Stimulated activated CD4-positive, alpha-beta T cell treated with anti-CD3 and anti-CD28 coated beads, Interleukin-4, amount 100 ng/mL, for 48 hours (primary cell): ENCODE measurements around the gene OR7C2.
"Not testable (repeated sequence)": the region's sequence is repeated elsewhere in the genome, so short reads cannot be mapped to it uniquely, and the experiment has no call there.

Source experiments
- DNase-seq, 2 donors: peaks; one replicate each; pipeline ENCODE4 v3.0.0-alpha.2; 2020; ENCODE audit warnings: low read depth in 2 of 2

Gene OR7C2

DNA sequence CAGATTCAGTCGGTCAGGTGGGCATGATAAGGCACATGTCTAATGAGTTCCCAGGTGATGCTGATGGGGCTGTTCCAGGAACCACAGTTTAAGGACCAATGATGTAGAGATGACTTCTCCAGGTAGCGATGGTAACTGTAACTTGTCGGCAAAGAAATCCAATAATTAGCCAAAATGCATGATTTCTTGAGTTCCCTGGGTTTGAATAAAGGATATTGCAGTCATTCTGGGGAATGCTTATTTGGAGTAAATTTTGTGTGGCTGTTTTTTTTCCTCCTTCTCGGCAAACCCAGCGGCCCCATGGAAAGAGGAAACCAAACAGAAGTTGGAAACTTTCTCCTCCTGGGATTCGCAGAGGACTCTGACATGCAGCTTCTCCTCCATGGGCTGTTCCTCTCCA, at the start of gene OR7C2:
OR7C2 (plus strand) TSS at position 301 of the 400 bp plus-strand sequence; CDS start at position 301, 0 bp downstream.
- DNase-seq, result no peak

DNA sequence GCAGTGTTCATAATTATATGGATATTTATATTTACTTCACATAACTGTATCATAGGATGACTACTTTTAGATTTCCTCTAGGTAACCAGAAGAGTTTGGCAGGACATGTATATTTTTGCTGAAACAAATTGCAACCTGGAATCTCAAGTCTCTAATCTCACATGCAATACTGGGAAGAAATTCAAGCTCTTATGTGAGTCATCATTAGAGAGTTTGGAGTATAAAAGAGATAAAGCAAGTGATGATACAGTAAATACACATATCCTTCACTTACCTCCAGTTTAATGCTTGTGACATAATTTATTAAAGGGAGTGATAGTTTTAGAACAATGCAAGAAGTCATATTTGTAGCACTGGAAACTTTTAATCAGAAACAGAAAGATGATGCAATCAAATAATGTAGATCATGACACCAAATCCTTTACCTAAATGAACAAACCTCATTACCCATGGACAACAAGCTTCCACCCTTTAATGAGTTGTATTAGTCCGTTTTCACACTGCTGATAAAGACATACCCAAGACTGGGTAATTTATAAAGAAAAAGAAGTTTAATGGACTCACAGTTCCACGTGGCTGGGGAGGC, 39.5 kb upstream of the OR7C2 start:
- DNase-seq, result no peak

- no peak for DNase-seq
Observed at GRCh38 chr19:14906711-14907110, 34.6 kb upstream of the OR7C2 start.

- no peak for DNase-seq
Observed at GRCh38 chr19:14915116-14915515, 26.2 kb upstream of the OR7C2 start.

DNA sequence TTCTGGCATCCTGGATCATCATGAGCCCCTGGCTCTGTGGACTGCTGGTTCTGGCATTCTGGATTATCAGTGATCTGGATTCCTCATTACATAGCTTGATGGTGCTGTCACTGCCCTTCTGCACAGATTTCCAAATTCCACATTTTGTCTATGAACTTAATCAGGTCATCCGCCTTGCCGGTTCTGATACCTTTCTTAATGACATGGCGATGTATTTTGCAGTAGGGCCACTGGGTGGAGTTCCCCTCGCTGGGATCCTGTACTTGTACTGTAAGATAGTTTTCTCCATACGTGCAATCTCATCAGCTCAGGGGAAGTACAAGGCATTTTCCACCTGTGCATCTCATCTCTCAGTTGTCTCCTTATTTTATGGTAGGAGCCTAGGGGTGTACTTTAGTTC, 24.4 kb upstream of the OR7C2 start:
- DNase-seq, result no peak

GRCh38 chr19:14933506-14933905, 7.8 kb upstream of the OR7C2 start:
- DNase-seq, result no peak

DNA sequence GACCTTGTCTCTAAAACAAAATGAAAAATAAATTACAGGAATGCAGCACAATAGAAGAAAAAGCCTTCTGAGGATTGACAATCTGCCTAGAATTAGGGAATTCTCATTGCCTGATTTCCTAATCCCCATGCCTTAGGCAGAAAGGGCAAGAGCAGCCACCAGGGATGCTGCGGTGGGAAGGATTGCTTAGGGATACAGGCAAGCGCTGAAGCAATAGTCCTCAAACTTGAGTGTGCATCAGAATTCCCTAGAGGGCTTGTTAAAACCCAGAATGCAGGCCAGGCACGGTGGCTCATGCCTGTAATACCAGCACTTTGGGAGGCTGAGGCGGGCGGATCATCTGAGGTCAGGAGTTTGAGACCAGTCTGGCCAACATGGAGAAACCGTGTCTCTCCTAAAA, 1.0 kb upstream of the OR7C2 start:
- no peak for DNase-seq

DNA sequence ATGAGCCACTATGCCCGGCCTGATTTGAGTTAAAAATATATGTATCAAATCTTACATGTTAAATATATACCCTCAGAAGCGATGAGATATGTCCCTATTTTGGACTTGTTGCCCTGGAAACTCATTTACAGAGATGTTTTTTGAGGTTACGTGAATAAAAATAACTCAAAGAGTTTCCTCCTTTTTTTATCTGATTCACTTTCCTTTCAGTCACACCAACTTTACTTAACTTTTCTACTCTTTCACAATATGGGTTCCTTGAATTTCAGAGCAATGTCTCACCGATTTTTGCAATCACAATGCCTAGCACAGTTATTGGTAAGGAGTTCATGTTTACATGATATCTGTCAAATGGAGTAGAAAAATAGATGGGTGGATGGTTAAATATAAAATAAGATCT, 2.3 kb downstream of the OR7C2 start:
- no peak for DNase-seq

GRCh38 chr19:14944456-14944855, 3.2 kb downstream of the OR7C2 start:
- DNase-seq, result no peak

GRCh38 chr19:14949413-14949812, 8.1 kb downstream of the OR7C2 start:
- not testable (repeated sequence) for DNase-seq

DNA sequence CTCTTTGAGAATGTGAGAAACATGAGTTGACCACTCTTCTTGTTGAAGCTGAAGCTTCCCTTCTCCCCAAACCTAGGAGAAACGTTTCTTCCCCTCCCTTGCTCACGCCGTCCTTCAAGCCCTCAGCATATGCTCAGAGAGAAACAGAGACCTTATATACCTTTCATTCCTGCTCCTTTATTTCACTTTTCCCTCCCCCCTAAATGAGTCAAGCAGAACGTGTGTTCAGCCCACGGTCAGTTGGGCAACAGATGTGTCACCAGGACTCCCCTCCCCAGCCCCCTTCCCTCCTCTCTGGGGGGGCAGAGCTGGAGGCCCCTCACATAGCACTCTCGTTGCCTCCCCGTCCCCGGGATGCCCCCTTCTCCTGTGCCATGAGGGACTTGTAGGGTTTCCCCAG, 8.6 kb downstream of the OR7C2 start:
- no peak for DNase-seq

GRCh38 chr19:14950421-14950820, 9.1 kb downstream of the OR7C2 start:
- no peak for DNase-seq

- no peak for DNase-seq
Observed at GRCh38 chr19:14952767-14953166, 11.5 kb downstream of the OR7C2 start.

- no peak for DNase-seq
Observed at GRCh38 chr19:14954071-14954655, 12.9 kb downstream of the OR7C2 start.

GRCh38 chr19:14957464-14957863, 16.2 kb downstream of the OR7C2 start:
- DNase-seq, result no peak

- no peak for DNase-seq
Observed at GRCh38 chr19:14959263-14959662, 18.0 kb downstream of the OR7C2 start.

- no peak for DNase-seq
Observed at GRCh38 chr19:14961956-14962685, 20.8 kb downstream of the OR7C2 start.

DNA sequence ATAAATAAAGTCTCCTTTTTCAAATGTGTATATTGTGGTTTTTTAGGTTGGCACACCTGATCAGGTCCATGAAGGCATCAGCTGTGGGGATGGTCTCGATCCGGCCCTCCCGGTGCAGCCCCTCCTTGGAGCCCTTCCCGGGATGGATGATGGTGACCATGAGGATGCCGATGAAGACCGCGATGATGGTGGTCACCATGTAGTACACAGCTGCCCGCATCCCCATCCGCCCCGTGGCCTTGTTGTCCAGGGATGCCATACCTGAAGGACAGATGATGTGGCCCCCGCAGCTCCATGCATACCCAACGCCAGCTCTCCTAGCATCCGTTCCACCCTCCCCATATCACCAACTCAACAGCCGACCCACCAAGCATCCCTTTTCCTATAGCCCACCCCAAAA, 27.0 kb downstream of the OR7C2 start:
- no peak for DNase-seq

- no peak for DNase-seq
Observed at GRCh38 chr19:14971474-14971873, 30.2 kb downstream of the OR7C2 start.

- no peak for DNase-seq
Observed at GRCh38 chr19:14972676-14973075, 31.4 kb downstream of the OR7C2 start.

DNA sequence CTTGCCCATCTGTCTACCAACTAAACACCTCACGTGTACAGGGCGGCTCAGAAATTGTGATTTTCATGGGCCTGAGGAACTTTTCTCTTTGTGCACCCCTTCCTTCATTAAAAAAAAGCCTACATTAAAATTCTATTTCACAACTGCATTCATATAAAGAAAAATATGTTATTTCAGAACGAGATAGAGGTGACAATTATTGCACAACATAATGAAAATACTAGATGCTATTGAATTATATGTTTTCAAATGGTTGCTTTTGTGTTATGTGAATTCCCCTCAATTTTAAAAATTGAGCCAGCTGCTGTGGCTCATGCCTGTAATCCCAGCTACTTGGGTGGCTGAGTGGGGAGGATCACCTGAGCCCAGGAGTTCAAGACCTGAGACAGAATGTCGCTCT, 33.2 kb downstream of the OR7C2 start:
- no peak for DNase-seq

- no peak for DNase-seq
Observed at GRCh38 chr19:14977128-14977527, 35.8 kb downstream of the OR7C2 start.

DNA sequence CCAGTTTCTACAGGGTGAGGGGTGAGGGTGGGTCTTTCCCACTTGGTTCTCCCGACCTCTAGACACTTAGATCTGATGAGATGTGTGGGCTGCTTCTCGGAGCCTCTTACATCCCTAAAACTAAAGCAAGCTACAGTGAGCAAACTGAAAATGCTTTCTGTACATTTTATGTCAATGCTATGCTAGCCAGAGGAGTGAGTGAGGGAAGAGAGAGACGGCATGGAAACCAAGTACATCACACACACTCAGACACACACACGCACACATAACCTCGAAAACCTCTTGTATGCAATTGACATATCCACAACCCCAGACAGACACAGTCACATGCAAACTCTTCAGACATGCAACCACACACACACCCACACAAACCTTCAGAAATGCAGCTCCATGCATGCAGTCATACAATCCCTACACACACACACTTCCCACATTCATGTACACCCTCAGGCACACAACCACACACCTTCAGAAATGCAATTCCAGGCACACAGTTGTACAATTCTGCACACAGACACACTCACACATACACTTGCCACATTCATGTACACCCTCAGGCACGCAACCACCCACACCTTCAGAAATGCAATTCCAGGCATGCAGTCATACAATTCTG, 37.0 kb downstream of the OR7C2 start:
- no peak for DNase-seq
